ENCODE results near the gene FAM222B.
"Not testable (repeated sequence)": the region's sequence is repeated elsewhere in the genome, so short reads cannot be mapped to it uniquely, and the experiment has no call there.

The FAM222B gene

DNA sequence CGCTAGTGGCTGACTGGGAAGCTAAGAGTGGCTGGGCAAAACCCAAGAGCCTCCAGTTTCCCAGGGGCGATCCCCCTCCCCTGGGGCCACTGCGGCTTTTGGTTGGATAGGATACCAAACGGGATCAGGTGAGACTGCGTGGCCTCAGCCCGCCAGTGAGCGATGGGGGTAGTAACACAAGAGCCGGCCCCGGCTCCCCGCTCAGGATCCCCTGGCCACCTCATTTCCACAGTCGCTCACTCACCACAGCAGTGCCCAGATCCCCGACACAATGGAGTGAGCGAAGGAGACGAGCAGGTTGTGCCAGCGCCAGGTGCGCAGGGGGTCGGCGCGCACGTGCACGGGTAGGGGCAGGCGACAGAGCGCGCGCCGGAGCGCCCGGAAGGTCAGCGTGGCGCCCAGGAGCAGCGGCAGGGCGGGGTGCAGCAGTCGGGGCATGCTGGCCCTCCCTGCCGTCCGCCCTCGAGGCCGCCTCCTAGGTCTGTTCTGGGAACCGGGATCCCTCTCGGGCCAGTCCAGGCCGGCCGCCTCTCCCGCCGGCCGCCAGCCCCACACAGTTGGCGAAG lies 116.8 kb downstream of the FAM222B start:
- no peak for DNase-seq

DNA sequence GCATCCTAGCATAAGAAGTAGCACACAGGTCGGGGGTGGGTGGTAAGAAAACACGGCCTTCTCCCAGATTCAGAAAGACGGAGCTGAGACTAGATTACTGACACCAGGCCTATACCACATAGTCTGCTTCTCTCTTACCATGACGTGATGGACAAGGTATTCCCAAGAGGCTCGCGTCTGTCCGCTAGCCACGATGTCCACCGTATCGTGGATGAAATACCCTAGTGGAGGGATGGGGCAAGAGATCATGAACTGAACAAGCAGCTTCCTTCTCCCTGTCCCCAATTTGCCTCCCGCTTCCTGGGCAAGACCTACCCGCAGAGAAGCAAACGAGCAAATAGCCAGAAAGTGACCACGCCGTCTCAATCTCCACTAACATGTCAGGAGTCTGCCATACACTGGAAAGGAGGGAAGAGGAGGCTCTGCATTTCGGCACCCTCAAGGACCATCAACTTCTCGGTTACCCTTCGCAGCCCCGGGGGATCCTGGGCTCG lies 117.4 kb downstream of the FAM222B start:
- no peak for DNase-seq

DNA sequence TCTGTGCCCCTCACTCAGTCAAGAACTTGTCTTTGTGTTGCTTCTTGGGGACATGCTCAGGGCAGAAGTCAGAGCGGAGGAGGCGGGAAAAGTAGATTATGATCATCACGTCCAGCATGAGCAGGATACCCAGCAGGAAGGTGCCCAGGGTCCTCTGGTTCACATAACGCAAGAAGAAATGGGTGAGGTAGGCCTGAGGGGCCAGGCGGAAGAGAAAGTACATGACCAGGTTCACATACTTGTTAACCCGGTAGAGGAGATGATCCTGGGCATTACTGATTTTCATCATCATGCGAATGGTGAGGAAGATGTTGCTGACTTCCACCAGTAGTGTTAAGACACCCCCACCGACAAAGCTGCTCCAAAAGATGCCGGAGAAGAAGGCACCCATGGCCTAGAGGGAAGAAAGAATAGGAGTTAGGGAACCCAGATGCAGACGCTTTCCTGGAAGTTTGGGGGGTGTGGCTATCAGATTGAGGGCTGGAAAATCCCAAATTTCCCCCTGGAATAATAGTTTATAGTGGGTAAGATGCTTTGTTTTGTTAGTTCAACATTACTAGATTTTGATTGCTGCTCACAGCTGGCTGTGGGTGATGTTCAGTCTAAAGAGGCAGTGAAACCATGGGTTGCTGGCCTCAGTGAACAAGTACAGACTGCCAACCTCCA lies 118.0 kb downstream of the FAM222B start:
- no peak for DNase-seq

DNA sequence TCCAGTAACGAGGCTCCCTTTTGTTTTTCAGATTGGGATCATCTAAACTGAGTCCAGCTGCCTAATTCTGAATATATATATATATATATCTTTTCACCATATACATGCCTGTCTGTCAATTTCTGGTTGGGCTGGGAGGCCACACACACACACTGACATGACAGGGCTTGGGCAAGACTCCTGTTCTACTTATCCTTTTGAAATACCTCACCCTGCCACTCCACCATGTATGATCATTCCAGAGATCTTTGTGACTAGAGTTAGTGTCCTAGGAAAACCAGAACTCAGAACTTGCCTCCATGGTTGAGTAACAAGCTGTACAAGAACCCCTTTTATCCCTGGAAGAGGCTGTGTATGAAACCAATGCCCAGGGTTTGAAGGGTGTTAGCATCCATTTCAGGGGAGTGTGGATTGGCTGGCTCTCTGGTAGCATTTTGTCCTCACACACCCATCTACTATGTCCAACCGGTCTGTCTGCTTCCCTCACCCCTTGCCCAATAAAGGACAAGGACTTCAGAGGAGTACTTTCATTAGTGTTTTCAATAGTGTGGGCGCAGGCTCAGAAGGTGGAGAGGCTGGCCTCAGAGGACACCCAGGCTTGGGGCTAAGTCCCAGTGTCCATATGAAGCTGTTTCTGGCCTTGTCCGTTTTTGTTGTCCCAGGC lies 118.6 kb downstream of the FAM222B start:
- DNase-seq, result not testable (repeated sequence)

DNA sequence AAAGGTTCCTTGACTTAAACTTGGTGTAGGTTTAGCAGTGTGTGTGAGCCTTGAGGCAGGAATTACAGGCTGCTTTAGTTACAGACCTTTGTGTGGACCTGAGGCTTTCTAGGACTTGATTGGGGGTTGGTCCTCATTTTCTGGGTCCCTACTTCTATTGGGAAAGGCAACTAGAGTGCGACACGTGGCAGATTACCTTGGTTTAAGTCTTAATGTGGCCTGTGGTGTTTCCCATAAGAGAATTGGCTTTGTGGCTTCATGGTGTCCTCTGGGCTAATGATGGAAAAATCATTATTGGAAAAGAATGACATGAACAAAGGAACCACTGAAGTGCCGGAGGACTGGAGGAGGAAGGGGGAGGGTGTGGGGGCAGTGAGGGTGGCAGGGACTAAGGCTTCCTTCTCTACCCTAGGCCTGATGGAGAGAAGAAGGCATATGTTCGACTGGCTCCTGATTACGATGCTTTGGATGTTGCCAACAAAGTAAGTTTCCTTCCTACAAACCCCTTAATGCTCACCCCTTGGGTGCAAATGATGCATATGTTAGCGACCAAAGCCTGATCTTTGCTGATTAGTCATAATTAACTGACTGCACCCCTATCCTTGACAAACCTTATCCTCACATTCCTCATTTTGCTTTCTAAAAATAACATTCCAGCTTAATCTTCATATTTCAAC lies 119.3 kb downstream of the FAM222B start:
- no peak for DNase-seq

DNA sequence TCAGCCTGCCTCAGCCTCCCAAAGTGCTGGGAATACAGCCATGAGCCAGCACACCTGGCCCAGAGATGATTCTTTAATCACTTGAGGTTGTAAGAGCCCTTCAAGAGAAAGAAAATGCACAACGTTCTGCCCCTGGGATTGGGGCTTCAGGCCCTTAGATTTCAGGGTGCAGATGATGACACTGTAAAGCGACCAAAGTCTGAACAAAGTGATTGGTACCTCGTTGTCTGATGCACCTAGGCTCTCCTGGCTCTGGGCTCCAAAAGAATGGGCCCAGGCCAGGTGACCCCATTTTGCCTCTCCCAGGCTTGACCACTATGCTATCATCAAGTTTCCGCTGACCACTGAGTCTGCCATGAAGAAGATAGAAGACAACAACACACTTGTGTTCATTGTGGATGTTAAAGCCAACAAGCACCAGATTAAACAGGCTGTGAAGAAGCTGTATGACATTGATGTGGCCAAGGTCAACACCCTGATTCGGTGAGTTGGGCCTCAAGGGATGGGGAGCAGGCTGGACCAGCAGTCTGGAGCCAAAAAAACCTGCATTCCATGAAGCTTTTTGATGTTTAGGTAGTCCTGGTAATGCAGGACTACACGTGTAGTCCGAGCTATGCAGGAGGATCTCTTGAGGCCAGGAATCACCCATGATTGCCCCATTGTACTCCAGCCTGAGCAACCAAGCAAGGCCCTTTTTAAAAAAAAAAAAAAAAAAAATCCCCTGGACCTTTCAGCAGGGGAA lies 120.0 kb downstream of the FAM222B start:
- DNase-seq, result no peak

DNA sequence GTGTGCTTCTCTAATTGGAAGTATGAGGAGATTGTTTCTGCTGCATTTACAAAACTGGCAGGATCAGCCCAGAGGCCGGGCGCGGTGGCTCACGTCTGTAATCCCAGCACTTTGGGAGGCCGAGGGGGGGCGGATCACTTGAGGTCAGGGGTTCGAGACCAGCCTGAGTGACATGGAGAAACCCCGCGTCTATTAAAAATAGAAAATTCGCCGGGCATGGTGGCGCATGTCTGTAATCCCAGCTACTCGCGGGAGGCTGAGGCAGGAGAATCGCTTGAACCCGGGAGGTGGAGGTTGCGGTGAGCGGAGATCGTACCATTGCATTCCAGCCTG lies 121.6 kb downstream of the FAM222B start:
- not testable (repeated sequence) for DNase-seq

DNA sequence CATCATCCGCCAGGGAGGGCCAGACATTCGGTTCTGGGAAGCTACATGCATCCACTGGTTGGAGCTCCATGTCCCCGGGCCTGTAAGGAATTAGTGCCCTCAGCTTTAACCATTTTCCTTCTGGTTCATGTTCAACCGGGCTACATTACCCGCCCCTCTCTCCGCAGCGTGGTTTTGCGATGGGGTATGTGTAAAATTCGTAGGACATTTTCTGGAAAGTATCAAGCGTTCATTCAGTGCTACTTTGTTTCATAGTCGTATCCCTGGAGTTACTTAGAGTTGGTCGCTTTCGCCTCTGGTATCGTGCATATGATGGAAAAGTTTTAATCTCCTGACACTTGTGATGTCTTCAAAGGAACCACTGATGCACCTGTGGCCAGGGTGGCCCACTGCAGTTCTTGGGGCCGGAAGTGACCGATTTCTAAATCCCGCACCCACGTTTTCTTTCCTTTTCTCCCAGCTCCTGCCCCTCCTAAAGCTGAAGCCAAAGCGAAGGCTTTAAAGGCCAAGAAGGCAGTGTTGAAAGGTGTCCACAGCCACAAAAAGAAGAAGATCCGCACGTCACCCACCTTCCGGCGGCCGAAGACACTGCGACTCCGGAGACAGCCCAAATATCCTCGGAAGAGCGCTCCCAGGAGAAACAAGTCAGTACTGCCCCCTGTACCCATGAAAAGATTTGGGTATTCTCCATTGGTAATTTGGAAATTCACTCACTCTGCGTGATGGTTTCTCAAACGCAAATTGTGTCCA lies 122.2 kb downstream of the FAM222B start:
- peak in 1 of 2 donors; percentile 43 for DNase-seq

DNA sequence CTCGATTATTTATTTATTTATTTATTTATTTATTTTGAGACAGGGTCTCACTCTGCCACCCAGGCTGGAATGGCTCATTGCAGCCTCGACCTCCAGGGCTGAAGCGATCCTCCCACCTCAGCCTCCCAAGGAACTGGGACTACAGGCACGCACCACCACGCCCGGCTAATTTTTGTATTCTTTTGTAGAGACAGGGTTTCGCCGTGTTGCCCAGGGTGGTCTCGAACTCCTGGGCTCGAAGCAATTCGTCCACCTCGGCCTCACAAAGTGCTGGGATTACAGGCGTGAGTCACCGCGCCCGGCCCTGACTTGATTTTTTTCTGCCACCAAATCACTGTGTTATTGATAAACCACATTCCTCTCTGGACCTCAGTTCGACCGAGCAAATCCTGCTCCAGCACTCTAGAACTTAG lies 123.6 kb downstream of the FAM222B start:
- DNase-seq, result no peak

DNA sequence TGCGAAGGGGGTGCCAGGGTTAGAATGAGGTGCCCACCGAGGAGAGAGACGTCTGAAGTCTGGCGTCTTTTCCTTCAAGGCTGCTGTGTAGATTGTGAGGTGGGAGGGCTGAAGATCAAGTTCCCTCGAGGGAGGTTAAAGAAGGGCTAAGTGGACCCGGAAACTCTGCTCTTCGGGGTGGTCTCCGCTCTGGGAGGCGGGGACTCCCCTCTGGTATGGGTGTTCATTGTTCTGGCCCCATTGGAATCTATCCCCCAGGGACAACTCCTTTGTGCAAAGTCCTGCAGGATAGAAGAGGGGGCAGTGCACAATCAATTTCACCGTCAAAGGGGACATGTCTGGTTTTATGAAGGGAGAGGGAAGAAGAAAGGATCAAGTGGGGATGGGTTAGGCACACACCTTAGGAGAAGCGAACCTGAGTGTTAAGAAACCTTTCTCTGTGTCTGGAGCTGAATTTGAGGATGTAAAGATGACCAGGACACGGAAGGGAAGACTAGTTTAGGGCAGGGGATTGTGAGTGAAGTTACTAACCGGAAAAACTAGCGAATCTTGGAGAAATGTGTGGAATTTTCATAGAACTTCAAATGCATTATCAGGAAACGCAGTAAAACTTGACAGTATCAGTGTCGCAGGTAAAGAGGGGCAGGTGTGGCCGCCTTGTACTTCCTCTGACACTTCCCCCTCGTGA lies 124.1 kb downstream of the FAM222B start:
- no peak for DNase-seq

DNA sequence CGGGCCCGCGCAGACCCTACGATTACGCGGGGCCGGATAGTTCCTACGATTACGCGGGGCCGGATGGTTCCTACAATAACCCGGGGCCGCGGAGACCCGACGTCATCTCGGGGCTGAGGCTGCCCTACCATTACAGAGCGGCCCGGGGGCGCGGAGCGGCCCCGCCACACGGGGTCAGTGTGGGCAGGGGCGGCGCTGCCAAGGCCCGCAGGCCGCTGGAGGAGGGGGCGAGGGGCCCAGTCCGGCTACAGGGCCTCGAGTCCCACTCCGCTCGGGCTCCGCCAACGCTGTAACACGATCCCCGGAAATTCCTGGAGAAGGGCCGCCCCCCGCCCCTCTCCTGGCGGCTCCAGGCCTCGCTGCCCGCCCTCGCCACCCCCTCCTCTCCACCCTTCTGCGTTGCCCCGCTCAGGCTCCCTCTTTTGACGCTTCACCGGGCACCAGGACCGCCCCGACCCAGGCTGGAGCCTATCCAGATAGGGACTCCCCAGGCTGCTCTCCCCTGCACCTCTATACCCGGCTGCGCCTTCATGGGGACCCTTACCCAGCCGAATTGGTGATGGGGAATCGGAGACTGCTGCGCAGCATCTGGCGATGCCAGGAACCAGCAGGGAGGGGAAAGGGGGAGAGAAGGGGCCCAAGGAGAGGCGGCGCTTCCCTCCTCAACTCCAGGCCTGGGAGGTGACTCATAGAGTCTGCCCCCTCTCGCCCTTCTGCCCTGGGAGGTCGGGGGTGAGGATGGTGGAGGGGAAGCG lies 124.8 kb downstream of the FAM222B start, which contains the start of gene RAB34:
RAB34 (minus strand) TSS at position 291 of the 755 bp plus-strand sequence. CDS start 602 bp downstream, outside the sequence.
- peak in 1 of 2 donors; percentile 37 for DNase-seq

DNA sequence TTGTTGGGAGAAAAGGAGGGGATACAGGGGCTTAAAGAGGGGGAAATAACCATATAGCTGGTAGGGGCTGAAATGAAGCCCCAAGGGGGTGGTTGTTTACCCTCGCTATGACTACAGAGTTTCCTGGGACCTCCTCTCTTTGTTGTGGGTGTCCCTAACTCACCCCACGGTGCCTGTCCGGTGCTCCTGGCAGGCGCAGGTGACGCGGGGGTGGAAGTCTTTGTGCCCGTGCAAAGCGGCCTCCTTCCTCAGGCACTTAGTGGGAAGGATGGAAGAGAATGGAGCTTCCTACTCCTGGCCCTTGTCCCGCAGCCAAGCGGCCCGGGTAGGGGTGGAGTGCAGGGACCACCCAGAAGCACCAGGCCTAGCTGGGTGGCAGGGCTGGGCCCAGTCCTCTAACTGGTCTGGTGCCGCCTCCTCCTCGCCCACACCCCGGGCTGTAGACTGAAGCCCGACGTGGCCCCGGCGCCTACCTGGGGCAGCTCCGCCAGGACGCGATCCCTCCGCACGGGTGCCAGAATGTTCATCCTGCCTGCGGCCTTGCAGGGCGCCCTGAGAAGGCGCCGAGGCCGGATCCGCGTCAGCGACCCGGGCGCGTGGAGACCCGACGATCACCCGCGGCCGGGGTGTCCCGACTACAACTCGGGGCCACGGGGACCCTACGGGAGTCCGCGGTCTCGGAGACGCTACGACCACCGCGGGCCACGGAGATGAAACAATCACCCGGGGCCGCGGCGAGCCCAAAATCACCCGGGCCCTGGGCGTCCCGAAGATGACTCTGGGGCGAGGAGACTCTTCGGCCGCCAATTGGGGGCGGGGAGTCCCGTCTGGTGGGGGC lies 125.6 kb downstream of the FAM222B start:
- DNase-seq, result no peak

DNA sequence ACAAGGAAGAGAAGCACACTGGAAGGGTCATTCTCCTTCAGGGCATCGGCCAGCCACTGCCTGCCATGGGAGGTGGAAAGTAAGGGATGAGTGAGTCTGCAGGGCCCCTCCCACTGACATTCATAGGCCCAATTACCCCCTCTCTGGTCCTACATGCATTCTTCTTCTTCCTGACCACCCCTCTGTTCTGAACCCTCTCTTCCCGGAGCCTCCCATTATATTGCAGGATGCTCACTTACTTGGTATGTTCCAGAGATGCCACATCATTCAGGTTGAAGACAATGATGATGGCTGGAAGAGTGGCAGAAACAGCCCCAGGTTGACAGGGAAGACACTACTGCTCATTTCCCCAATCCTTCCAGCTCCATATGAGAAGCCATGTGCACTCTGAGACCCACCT lies 127.4 kb downstream of the FAM222B start:
- DNase-seq, result no peak

DNA sequence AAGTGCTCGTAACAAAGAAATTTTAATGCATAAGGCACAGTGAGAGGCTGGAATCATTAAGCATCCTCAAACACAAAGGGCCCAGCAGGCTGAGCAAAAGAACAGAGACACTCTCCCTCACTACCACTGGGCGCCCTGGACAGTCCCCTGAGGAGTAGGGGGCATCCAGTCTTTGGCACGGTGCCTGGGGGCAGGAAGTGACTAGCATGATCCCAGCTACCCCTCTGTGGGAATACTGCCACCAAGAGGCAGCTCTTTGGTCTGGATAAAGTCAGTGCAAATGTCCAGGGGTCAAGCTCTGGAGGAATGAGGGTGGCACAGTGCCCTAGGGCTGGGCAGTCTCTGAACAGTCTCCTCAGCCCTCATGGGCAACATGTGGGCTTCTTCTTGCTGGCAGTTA lies 128.3 kb downstream of the FAM222B start:
- no peak for DNase-seq

DNA sequence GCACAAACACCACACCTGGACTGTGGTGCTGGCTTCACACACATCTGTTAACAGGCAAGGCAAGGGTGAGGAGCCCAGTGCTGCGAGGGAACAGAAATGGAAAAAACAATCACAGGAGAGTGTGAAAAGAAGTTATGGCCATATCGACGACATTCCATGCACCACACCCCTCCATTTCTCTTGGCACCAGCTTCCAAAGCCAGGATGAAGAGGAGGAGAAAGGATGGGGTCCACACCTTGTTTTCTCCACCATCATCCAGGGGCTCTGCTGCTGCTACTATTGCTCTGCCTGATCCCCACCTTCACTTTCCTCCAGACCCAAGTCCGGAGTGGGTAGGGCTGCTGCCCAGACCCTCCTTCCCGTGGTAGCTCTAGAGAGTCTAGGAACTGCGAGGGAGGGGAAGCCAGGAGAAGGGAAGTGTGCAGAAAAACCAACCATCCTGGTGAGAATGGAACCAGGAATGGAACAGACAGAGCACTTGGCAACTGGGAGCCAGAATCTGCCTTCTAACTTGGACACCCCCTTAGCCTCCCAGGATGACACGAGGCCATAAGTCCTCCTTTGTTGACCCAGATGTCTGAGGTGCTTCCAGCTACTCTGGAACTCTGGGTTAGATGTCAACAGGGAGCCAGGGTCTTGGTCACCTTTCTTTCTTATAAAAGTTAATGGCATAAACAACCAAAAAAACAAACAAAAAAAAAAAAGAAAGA lies 129.7 kb downstream of the FAM222B start:
- DNase-seq, result no peak

DNA sequence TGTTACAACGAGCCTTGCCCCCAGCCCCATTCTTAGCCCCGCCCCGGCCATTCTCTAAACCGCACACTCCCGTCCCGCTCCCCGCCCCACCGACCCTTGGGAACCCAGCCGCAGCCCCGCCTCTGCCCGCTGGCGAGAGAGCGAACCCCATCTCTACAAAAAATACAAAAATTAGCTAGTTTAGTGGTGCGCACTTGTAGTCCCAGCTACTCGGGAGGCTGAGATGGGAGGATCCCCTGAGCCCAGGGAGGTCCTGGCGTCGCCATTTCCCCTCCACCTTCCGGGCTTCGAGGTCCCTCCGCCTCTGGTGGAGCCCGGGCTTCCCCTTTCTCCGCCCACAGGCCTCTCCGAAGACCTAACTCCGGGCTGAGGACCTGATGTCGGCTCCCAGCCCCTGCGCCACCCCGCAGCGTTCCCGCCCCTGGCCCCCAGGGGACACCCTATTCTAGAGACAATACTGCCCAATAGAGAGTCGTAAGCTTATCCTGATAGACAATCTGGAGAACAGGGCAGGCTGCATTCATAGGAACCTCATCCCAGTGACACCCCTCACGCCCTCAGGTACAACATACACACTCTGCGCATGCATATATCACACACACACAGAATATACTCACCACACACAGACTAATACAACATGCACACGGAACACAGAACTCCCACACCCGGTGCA lies 130.4 kb downstream of the FAM222B start:
- peak; percentile 76 to 77 for DNase-seq

DNA sequence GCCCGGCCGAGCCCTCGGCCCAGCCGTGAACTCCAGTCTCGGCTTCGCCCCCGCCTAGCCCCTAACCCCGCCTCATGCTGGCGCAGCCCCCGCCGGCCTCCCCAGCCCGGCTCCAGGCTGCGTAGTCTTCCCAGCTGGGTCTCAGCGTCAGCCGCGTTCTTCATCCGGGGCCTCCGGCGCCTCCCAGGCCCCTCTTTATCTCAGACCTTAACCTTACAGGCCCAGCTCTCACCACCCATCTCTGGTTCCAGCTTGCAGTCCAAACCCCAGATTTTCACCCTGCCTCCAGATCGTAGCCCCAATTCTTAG lies 130.9 kb downstream of the FAM222B start, which contains the start of gene PROCA1:
PROCA1 (minus strand) TSS at position 166 of the 309 bp plus-strand sequence. CDS start 228 bp downstream, outside the sequence.
- peak in 1 of 2 donors; percentile 38 for DNase-seq

Data from CD4-positive, alpha-beta T cell treated with Interleukin-4 for 1 hour (primary cell).